NB4 (cell line): ENCODE measurements around the gene ATP11A.

Experiments
- DNase-seq: peaks from one replicate; pipeline ENCODE4 v3.0.0; 2010; ENCODE audit warnings: low read depth
- H3K4me3 ChIP-seq: one replicate; pipeline ENCODE4 v1.5.1; 2011; ENCODE audit warnings: mild to moderate bottlenecking, low read depth, low read length, moderate library complexity
- MYC ChIP-seq: IDR thresholded peaks from 2 replicates; pipeline ENCODE4 v1.6.1; 2011; ENCODE audit warnings: low read depth, low read length
- POLR2A ChIP-seq: IDR thresholded peaks from 2 replicates; pipeline ENCODE4 v1.6.1; 2011; ENCODE audit warnings: mild to moderate bottlenecking; ENCODE audit not compliant: insufficient read length; ENCODE audit errors: extremely low read depth
- TF ChIP-seq, protein P1 (sequence below): IDR thresholded peaks from one replicate; pipeline ENCODE4 v1.5.1; 2012; ENCODE audit warnings: low read depth, low read length
- TF ChIP-seq, protein P2 (sequence below): IDR thresholded peaks from 2 replicates; pipeline ENCODE4 v1.6.1; 2011; ENCODE audit warnings: low read depth, low read length

The ATP11A gene

DNA sequence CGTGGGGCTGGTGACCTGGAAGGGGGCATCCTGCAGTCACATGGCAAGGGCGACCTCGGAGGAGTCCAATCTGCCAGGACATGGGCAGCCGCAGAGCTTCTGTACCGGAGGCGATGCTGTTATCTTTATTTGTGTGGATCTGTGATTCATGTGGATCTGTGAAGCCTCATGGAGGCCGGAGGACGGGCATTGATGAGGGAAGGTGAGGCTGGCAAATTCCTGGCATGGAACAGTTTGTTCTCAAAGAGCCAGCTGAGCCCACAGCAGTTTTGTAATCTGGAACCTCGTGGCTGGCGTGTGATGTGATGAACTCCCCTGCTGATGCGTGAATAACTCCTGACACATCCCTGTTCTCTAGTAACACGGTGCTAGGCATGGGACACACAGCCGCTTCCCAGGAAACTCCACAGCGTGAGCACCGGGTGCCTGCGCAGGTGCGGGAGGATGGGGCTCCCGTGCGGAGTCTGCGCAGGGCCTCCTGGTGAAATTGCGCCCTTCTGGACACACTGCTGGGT is 40.4 kb downstream of the ATP11A start:
- DNase-seq = no peak
- TF ChIP-seq, protein P1, sequence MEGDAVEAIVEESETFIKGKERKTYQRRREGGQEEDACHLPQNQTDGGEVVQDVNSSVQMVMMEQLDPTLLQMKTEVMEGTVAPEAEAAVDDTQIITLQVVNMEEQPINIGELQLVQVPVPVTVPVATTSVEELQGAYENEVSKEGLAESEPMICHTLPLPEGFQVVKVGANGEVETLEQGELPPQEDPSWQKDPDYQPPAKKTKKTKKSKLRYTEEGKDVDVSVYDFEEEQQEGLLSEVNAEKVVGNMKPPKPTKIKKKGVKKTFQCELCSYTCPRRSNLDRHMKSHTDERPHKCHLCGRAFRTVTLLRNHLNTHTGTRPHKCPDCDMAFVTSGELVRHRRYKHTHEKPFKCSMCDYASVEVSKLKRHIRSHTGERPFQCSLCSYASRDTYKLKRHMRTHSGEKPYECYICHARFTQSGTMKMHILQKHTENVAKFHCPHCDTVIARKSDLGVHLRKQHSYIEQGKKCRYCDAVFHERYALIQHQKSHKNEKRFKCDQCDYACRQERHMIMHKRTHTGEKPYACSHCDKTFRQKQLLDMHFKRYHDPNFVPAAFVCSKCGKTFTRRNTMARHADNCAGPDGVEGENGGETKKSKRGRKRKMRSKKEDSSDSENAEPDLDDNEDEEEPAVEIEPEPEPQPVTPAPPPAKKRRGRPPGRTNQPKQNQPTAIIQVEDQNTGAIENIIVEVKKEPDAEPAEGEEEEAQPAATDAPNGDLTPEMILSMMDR = no peak
- TF ChIP-seq POLR2A (no peak), MYC (no peak)
- TF ChIP-seq, protein P2, sequence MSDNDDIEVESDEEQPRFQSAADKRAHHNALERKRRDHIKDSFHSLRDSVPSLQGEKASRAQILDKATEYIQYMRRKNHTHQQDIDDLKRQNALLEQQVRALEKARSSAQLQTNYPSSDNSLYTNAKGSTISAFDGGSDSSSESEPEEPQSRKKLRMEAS = no peak
- H3K4me3 ChIP-seq = no peak overlapping the region

DNA sequence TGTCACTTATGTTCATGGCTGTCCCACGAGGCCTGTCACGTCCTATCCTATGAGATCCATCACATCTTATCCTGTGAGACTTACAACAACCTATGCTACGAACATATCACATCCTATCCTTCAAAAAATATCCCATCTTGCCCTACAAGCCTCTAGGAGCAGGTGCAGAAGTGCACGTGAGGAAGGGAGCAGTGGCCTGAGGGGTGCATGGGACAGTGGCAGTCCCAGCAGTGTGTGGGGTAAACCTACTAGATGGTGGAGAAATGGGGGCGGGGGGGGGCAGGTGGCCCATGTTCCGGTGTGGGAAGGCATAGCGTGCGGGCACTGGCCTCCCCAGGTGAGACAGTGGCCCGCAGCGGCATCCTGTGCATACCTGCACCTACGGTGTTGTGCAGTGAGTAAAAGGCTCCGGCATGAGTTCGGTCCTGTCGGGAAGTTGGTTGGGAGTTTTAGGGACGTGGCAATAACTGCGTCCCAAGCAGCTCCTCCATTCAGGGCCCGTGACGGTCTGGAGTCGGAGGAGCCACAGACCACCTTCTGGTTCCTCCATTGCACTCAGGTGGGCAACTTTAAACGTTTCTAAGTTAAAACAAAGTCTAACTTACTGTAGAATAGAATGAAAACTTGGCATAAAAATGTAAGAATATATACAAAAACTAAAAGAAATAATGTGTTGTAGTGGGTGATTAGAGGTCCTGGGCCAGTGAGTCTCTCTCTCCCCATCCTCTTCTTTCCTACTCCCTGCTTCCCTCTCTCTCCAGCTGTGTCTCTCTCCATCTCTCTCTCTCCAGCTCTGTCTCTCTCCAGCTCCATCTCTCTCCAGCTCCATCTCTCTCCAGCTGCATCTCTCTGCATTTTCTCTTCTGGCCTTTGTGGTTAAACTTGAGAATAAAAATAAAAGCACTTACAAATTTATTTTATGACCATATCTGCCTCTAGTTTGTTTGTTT is 42.1 kb downstream of the ATP11A start:
- no peak for DNase-seq
- H3K4me3 ChIP-seq = no peak overlapping the region
- TF ChIP-seq, protein P1 = no peak
- TF ChIP-seq POLR2A (no peak), MYC (no peak)
- TF ChIP-seq, protein P2 = no peak

DNA sequence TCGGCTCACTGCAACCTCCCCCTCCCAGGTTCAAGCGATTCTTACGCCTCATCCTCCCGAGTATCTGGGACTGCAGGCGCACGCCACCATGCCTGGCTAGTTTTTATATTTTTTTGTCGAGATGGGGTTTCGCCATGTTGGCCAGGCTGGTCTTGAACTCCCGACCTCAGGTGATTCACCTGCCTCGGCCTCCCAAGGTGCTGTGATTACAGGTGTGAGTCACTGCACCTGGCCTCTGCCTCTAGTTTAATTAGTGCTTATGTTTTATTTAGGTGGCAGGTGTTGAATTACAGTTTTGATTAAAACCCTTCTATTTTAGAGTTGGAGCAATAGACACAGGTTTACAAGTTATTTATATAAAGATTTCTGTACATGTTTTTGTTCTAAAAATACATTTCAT is 42.8 kb downstream of the ATP11A start:
- no peak overlapping the region for H3K4me3 ChIP-seq
- DNase-seq = no peak
- TF ChIP-seq POLR2A (no peak), MYC (no peak)
- TF ChIP-seq, protein P2 = no peak
- TF ChIP-seq, protein P1 = no peak

DNA sequence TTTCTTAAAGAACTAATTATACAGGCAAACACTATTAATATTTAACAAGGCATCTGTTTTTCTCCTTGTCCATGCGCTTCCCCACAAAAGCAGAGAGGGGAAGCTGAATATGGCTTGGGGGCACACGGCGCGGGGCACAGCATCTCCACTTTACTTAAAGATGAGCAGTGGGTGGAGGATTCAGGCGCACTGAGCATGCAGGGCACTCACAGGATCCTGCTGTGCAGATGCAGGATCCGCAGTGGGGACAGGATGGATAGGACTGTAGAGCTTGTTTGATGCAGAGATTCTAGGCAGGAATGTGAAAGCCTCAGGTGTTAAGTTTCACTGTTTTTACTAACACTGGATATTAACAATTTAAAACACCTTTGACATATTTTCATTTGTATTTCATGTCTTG is 43.3 kb downstream of the ATP11A start:
- TF ChIP-seq, protein P1 = no peak
- TF ChIP-seq POLR2A = no peak
- TF ChIP-seq, protein P2 = no peak
- no peak for TF ChIP-seq MYC
- no peak overlapping the region for H3K4me3 ChIP-seq
- no peak for DNase-seq

DNA sequence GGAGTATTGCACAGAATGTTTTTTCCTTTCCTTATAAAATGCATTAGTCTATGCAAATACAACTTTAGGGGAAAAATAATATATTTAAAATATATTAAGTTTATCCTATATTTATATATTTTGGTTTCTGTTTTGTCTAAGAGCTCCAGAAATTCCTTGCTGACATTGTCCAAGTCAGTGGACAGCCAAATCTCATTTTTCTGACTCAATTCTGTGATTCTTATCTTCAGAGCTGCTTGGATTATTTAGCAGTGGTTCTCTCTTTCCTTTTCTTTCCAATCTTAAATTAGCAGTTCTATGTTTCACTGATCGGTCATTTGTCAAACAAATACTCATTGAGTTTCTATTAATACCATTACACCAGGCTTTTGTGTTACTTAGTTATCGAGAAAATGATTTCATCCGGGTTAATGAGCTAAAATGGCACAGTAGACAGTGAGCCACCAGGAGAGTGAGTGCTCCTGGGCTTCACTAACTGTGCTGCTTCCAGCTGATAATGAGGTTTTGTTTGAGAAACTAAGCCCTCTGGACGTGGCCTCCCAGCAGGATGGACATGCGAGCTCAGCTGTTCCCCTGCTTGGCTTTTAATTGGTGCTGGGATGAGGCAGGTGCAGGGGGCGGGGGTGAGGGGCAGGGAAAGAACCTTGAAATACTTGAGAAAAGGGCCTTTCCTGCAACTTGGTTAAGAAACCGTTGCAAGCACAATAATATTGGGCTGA is 44.0 kb downstream of the ATP11A start:
- TF ChIP-seq POLR2A (no peak), MYC (no peak)
- TF ChIP-seq, protein P2 = no peak
- TF ChIP-seq, protein P1 = no peak
- no peak for DNase-seq
- no peak overlapping the region for H3K4me3 ChIP-seq
